Peyer's patch (tissue), 4 donors: Measurements from ENCODE around the gene PIK3C2A.

Experiments
- CTCF ChIP-seq, 6 experiments: fragments of 450-650 bp in 4 of 6; fragments of 200-600 bp in 2 of 6; sonication (generic) in 1 of 6; IDR thresholded peaks; one replicate each; pipeline ENCODE4 v1.5.1; 2017 to 2019; ENCODE audit warnings: antibody characterized with exemption in 6 of 6, mild to moderate bottlenecking in 3 of 6, moderate library complexity in 1 of 6
- POLR2A ChIP-seq, 2 donors: fragments of 450-650 bp; IDR thresholded peaks; one replicate each; pipeline ENCODE4 v1.5.1; 2017; ENCODE audit warnings: antibody characterized with exemption in 2 of 2, mild to moderate bottlenecking in 2 of 2, moderate library complexity in 2 of 2

DNA sequence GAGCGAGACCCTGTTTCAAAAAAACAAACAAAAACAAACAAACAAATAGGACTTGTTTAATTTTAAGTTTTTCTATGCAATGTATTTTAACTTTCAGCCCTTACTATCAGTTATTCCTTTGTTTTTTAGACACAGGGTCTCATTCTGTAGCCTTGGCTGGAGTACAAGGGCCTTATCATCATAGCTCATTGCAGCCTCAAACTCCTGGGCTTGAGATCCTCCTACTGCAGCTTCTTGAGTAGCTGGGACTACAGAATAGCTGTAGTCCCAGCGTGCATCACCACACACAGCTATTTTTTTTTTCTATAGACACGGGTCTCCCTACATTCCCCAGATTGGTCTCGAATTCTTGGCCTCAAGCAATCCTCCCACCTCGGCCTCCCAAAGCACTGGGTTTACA is 44.5 kb downstream of the PIK3C2A start:
- TF ChIP-seq POLR2A (IDR thresholded peaks at IDR 0.05) (no peak), CTCF (IDR thresholded peaks at IDR 0.05) (no peak)
